DOHH2 (cell line): Measurements from ENCODE around the gene NXNL2.
A peak's percentile ranks its signal among the peaks of the same experiment; 100 is the strongest.

Experiments used
- H3F3A ChIP-seq: fragments of 200-600 bp; sonication (generic), shearing (Covaris generic); 2 replicates; pipeline ENCODE4 v1.6.0; 2016; ENCODE audit warnings: antibody characterized with exemption, mild to moderate bottlenecking; ENCODE audit not compliant: control insufficient read depth, insufficient read depth
- H3K27ac ChIP-seq: fragments of 200-600 bp; sonication (generic); 2 replicates; pipeline ENCODE4 v1.5.1; 2014; ENCODE audit warnings: low read depth, mild to moderate bottlenecking, low read length, moderate library complexity
- H3K27me3 ChIP-seq: fragments of 200-600 bp; sonication (generic); 2 replicates; pipeline ENCODE4 v1.6.1; 2014; ENCODE audit warnings: mild to moderate bottlenecking, low read length, mixed read lengths; ENCODE audit not compliant: control insufficient read depth
- H3K36me3 ChIP-seq: fragments of 200-600 bp; sonication (generic); 2 replicates; pipeline ENCODE4 v1.6.1; 2014; ENCODE audit warnings: mild to moderate bottlenecking, low read length, moderate library complexity, mixed read lengths; ENCODE audit not compliant: control insufficient read depth
- H3K4me1 ChIP-seq: fragments of 200-600 bp; sonication (generic); 2 replicates; pipeline ENCODE4 v1.6.1; 2014; ENCODE audit warnings: mild to moderate bottlenecking, low read length, mixed read lengths; ENCODE audit not compliant: control insufficient read depth
- H3K4me2 ChIP-seq: fragments of 200-600 bp; sonication (generic); 2 replicates; pipeline ENCODE4 v1.6.0; 2014; ENCODE audit warnings: mild to moderate bottlenecking, low read length, moderate library complexity
- H3K4me3 ChIP-seq: fragments of 200-600 bp; sonication (generic); 2 replicates; pipeline ENCODE4 v1.5.1; 2014; ENCODE audit warnings: mild to moderate bottlenecking, low read length, mixed read lengths
- H3K79me2 ChIP-seq: fragments of 200-600 bp; sonication (generic); 2 replicates; pipeline ENCODE4 v1.6.1; 2014; ENCODE audit warnings: mild to moderate bottlenecking, low read length, mixed read lengths; ENCODE audit not compliant: control insufficient read depth
- H3K9me2 ChIP-seq: fragments of 200-600 bp; sonication (generic); replicated peaks from 2 replicates; pipeline ENCODE4 v1.6.1; 2014; ENCODE audit warnings: mild to moderate bottlenecking, low read length, mixed read lengths; ENCODE audit not compliant: control insufficient read depth
- H3K9me3 ChIP-seq: fragments of 200-600 bp; sonication (generic); 2 replicates; pipeline ENCODE4 v1.6.1; 2014; ENCODE audit warnings: antibody characterized with exemption, low read length, mixed read lengths; ENCODE audit not compliant: control insufficient read depth, insufficient read depth
- H4K20me1 ChIP-seq: fragments of 200-600 bp; sonication (generic); 2 replicates; pipeline ENCODE4 v1.6.0; 2014; ENCODE audit warnings: low read depth, mild to moderate bottlenecking, antibody characterized with exemption, low read length, moderate library complexity; ENCODE audit not compliant: control insufficient read depth, insufficient read depth
- EZH2phosphoT487 ChIP-seq: fragments of 200-600 bp; sonication (generic); IDR thresholded peaks from 2 replicates; pipeline ENCODE4 v1.6.1; 2017; ENCODE audit warnings: borderline replicate concordance, mild to moderate bottlenecking, antibody characterized with exemption, low read length, moderate library complexity, mixed read lengths
- TF ChIP-seq, protein P1 (sequence below): fragments of 200-600 bp; sonication (generic); IDR thresholded peaks from one replicate; pipeline ENCODE4 v1.5.1; 2014; ENCODE audit warnings: antibody characterized with exemption, mild to moderate bottlenecking, low read depth, low read length; ENCODE audit not compliant: poor library complexity, severe bottlenecking

The NXNL2 gene

DNA sequence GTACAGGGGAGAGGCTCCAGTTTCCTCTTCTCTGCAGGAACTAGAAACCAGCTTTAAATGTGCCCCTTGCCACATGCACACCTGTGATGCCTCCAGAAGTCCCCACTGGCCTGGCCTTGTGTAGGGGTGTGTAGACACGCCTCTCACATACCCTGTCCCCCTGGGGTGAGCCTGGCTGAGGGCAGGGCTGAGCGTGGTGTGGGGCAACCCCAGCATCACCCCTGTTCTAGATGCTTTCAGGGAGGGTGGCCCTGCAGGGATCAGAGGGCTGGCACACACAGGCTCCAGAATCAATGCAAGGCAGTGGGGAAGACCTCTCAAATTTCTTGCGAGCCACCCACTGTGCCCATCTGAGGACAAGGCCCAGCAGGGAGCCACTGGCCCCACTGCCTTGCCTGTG lies 54.7 kb downstream of the NXNL2 start:
- H3K27me3 ChIP-seq: no peaks in the 10 kb centered on the region
- H4K20me1 ChIP-seq: no peaks in the 10 kb centered on the region
- H3K36me3 ChIP-seq: no peaks in the 10 kb centered on the region
- H3K4me3 ChIP-seq: no peak overlapping the region
- TF ChIP-seq, protein P1, sequence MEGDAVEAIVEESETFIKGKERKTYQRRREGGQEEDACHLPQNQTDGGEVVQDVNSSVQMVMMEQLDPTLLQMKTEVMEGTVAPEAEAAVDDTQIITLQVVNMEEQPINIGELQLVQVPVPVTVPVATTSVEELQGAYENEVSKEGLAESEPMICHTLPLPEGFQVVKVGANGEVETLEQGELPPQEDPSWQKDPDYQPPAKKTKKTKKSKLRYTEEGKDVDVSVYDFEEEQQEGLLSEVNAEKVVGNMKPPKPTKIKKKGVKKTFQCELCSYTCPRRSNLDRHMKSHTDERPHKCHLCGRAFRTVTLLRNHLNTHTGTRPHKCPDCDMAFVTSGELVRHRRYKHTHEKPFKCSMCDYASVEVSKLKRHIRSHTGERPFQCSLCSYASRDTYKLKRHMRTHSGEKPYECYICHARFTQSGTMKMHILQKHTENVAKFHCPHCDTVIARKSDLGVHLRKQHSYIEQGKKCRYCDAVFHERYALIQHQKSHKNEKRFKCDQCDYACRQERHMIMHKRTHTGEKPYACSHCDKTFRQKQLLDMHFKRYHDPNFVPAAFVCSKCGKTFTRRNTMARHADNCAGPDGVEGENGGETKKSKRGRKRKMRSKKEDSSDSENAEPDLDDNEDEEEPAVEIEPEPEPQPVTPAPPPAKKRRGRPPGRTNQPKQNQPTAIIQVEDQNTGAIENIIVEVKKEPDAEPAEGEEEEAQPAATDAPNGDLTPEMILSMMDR: no peak
- no peak for TF ChIP-seq EZH2phosphoT487
- H3K9me3 ChIP-seq: no peaks in the 10 kb centered on the region
- no peaks in the 10 kb centered on the region for H3K79me2 ChIP-seq
- no peaks in the 10 kb centered on the region for H3K9me2 ChIP-seq
- H3F3A ChIP-seq: no peaks in the 10 kb centered on the region
- H3K4me2 ChIP-seq: no peak overlapping the region
- H3K27ac ChIP-seq: no peak overlapping the region
- peaks cover 7% of the 10 kb centered on the region for H3K4me1 ChIP-seq

DNA sequence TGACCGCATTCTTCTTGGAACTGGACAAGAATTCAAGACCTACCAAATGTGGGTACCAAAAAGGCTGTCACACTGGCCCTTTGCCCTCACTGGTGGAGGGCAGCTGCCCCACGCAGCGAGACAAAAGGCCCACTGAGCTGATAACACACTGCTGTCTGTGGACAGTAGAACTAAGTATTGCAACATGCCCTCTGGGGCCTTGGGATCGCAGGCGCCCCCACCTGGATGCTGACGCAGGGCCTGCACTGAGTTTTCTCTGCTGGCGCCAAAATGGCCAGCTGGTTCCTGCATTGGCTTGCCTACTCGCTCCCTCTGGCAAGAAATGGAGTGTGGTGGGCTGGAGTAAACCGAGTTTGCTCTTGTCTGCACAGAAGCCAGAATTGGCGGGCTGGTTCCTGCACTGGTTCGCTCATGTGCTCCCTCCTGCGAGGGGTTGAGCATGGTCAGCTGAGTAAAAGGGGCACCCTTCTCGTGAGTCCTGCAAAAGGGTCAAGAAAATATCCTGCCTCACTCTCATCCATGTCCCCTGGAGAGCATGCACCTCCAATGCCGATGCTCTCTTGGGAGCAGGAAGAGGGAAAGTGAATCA lies 55.7 kb downstream of the NXNL2 start:
- Histone ChIP-seq H3K4me1 (peaks cover 12% of the 10 kb centered on the region), H3F3A (no peaks in the 10 kb centered on the region), H3K27me3 (no peaks in the 10 kb centered on the region), H3K4me2 (no peak overlapping the region), H4K20me1 (no peaks in the 10 kb centered on the region), H3K27ac (no peak overlapping the region), H3K9me2 (no peaks in the 10 kb centered on the region), H3K4me3 (no peak overlapping the region), H3K79me2 (no peaks in the 10 kb centered on the region), H3K36me3 (no peaks in the 10 kb centered on the region), H3K9me3 (no peaks in the 10 kb centered on the region)
- TF ChIP-seq, protein P1: peak; percentile 24
- no peak for TF ChIP-seq EZH2phosphoT487

DNA sequence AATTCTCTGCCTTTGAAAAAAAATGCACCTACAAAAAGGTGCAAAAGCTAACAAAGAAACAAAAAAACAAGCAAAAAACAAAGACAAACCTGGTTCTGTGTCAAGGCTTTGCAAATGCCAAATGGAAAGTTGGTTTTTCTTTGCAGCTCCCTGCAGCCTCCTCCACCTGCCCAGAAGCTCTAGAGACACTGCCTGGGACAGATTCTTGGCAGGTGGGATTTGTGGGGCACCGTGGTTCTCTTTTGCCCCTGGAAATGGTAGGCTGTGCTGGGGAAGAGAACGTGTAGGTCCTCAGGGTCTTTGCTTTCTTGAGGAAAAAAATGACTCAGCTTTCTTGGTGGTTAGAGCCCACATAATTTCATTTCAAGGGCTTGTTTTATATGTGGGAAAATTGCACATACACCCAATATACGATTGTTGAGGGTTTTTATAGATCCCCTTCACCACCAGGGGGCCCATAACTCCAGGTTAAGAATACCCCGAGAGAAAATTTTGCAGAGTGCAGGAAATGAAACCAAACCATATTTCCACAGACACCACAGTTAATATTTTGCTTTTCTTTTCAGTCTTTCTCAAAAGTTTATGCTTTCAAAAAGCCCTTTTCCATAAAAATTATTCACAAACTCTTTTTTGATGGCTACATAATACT lies 58.7 kb downstream of the NXNL2 start:
- no peaks in the 10 kb centered on the region for H3F3A ChIP-seq
- no peaks in the 10 kb centered on the region for H3K9me2 ChIP-seq
- no peak overlapping the region for H3K27ac ChIP-seq
- no peaks in the 10 kb centered on the region for H3K36me3 ChIP-seq
- no peaks in the 10 kb centered on the region for H3K9me3 ChIP-seq
- H4K20me1 ChIP-seq: no peaks in the 10 kb centered on the region
- H3K79me2 ChIP-seq: no peaks in the 10 kb centered on the region
- no peak overlapping the region for H3K4me2 ChIP-seq
- H3K27me3 ChIP-seq: no peaks in the 10 kb centered on the region
- no peak overlapping the region for H3K4me3 ChIP-seq
- peaks cover 29% of the 10 kb centered on the region for H3K4me1 ChIP-seq
- TF ChIP-seq EZH2phosphoT487: no peak
- TF ChIP-seq, protein P1: peak; percentile 70
